Measurements from ENCODE around the gene AP3B2. TPM values are rescaled to one million over a fixed set of nuclear protein-coding genes. Genes with fewer than 3 reads are reported as not detected.

AP3B2 gene
- total RNA-seq, 4 donors from 2014 or later = 1.2 to 10.4 (median 1.6) TPM; not detected in 1

DNA sequence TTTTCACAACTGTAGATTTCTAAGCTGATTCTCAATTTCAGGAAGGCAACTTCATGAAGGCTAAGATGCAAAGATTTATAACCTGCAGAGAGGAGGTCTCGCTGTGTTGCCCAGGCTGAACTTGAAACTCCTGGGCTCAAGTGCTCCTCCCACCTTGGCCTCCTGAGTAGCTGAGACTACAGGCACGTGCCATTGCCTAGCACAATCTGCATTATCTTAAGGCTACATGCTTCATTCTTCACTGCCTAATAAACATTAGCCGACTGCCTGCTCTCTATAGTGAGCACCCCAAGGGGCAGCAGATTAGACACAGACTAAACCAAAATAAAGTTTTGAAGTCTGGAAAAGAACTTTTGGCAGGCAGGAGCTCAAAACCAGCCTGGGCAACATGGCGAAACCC lies 79.6 kb downstream of the AP3B2 start:
- no peak overlapping the region for H3K4me3 ChIP-seq
- H3K36me3 ChIP-seq = no peaks in the 10 kb centered on the region
- TF ChIP-seq POLR2A (IDR thresholded peaks at IDR 0.05) = no peak
- TF ChIP-seq, protein P1, sequence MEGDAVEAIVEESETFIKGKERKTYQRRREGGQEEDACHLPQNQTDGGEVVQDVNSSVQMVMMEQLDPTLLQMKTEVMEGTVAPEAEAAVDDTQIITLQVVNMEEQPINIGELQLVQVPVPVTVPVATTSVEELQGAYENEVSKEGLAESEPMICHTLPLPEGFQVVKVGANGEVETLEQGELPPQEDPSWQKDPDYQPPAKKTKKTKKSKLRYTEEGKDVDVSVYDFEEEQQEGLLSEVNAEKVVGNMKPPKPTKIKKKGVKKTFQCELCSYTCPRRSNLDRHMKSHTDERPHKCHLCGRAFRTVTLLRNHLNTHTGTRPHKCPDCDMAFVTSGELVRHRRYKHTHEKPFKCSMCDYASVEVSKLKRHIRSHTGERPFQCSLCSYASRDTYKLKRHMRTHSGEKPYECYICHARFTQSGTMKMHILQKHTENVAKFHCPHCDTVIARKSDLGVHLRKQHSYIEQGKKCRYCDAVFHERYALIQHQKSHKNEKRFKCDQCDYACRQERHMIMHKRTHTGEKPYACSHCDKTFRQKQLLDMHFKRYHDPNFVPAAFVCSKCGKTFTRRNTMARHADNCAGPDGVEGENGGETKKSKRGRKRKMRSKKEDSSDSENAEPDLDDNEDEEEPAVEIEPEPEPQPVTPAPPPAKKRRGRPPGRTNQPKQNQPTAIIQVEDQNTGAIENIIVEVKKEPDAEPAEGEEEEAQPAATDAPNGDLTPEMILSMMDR (IDR thresholded peaks at IDR 0.05) = no peak
- H3K4me1 ChIP-seq = no peaks in the 10 kb centered on the region
- no peaks in the 10 kb centered on the region for H3K9me3 ChIP-seq
- no peaks in the 10 kb centered on the region for H3K27me3 ChIP-seq
- no peak overlapping the region for H3K27ac ChIP-seq
- no peak for DNase-seq

DNA sequence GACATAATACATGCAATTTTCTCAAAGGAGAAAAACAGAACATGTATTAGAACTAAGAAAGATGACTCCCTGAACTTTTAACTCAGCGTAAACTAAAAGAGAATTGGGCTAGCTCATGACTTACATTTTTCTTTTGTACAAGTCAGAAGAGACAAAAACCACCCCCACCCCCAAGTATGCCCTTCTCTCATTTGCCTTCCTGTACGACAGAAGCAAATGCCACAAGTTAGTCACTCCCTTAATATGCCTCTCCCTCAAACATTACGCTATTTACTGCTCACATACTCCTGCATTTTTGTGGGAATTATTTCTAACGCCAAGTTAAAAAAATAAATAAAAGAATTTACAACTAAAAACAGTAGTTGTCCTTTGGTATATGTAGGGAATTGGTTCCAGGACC lies 84.5 kb downstream of the AP3B2 start:
- no peaks in the 10 kb centered on the region for H3K9me3 ChIP-seq
- no peak for TF ChIP-seq POLR2A (IDR thresholded peaks at IDR 0.05)
- TF ChIP-seq, protein P1 (IDR thresholded peaks at IDR 0.05) = no peak
- no peak overlapping the region for H3K4me3 ChIP-seq
- H3K36me3 ChIP-seq = no peaks in the 10 kb centered on the region
- H3K27ac ChIP-seq = no peak overlapping the region
- DNase-seq = no peak
- no peaks in the 10 kb centered on the region for H3K4me1 ChIP-seq
- H3K27me3 ChIP-seq = no peaks in the 10 kb centered on the region

DNA sequence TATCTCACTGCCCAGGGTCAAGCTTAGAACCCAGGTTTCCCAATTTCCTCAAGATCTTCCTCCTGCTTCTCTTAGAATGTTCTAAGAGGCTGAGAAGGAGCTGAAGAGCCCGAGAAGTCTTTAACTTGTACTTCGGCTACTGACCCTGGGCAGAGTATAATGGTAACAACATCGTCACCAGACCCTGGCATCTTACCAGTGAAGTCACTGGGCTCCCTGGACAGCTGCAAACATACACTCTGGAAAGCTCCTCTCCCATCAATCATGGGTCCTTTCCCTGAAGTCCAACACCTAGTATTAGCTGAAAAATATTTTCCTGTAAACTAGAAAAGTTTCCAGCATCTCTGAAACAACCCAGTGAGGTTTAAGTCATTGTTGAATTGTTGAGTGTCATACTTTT lies 85.2 kb downstream of the AP3B2 start:
- no peak for DNase-seq
- Histone ChIP-seq H3K27ac (no peak overlapping the region), H3K4me3 (no peak overlapping the region), H3K9me3 (no peaks in the 10 kb centered on the region), H3K36me3 (no peaks in the 10 kb centered on the region), H3K4me1 (no peaks in the 10 kb centered on the region), H3K27me3 (no peaks in the 10 kb centered on the region)
- TF ChIP-seq POLR2A (IDR thresholded peaks at IDR 0.05) = no peak
- TF ChIP-seq, protein P1 (IDR thresholded peaks at IDR 0.05) = no peak

DNA sequence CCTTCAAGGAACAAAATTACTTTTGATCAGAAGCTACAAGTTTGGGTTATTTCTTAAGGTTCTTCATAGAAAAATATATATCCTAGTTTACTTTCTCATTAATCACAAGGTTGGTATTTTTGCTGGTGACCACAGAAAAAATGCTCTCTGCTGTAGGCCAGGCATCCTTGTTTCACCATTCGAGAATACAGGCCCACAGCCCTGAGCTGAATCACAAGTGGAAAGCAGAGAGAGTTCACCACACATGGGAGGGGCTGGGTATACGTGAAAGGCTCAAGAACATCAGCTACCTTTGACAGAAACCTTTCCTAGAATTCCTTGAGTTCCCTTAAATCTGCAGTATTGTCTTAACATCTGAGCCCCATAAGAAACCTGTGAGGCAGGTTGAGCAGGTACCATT lies 85.7 kb downstream of the AP3B2 start:
- Histone ChIP-seq H3K36me3 (no peaks in the 10 kb centered on the region), H3K27ac (no peak overlapping the region), H3K27me3 (no peaks in the 10 kb centered on the region), H3K4me1 (no peaks in the 10 kb centered on the region), H3K4me3 (no peak overlapping the region), H3K9me3 (no peaks in the 10 kb centered on the region)
- TF ChIP-seq, protein P1 (IDR thresholded peaks at IDR 0.05) = no peak
- TF ChIP-seq POLR2A (IDR thresholded peaks at IDR 0.05) = no peak
- DNase-seq = no peak

DNA sequence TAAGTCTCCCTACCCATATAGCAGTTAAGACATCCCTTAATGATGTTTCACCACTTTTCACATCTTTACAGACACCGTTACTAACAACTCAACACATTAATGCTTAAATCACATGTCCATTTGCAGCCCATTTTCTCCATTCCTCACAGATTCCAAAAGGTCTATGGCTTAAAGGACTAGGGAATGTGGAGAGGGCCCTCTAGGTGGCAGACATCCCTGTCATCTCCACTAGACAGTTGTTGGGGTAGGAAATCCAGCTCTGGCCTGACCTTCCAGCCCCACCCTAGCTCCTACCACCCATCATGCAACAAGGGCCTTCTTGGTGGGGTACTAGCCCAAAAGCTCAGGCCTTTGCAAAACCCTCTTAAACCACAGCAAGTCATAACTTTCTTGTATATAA lies 87.7 kb downstream of the AP3B2 start:
- TF ChIP-seq POLR2A (IDR thresholded peaks at IDR 0.05) = no peak
- TF ChIP-seq, protein P1 (IDR thresholded peaks at IDR 0.05) = no peak
- H3K27ac ChIP-seq = no peak overlapping the region
- no peaks in the 10 kb centered on the region for H3K9me3 ChIP-seq
- no peaks in the 10 kb centered on the region for H3K27me3 ChIP-seq
- DNase-seq = no peak
- no peak overlapping the region for H3K4me3 ChIP-seq
- no peaks in the 10 kb centered on the region for H3K4me1 ChIP-seq
- no peaks in the 10 kb centered on the region for H3K36me3 ChIP-seq

DNA sequence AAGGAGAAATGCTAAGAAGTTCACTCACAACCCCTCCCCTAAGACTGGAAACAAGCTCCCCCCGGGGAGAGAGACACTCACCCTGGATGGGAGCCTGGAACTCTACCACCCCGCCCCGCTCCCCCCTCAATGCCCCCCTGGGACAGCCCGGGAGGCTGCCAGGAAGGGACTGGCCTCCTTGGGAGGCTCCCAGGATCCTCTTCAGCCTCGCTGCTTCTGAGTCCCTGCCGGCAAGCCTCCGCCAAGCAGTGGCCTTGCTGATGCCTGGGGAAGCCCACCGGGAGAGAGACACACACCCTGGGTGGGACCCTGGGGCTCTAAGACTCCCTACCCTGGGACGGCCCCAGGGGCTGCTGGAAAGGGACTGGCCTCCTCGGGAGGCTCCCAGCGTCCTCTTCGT lies 95.9 kb downstream of the AP3B2 start:
- H3K4me3 ChIP-seq = no peak overlapping the region
- no peaks in the 10 kb centered on the region for H3K36me3 ChIP-seq
- no peak overlapping the region for H3K27ac ChIP-seq
- H3K4me1 ChIP-seq = no peaks in the 10 kb centered on the region
- H3K27me3 ChIP-seq = no peaks in the 10 kb centered on the region
- no peak for TF ChIP-seq POLR2A (IDR thresholded peaks at IDR 0.05)
- TF ChIP-seq, protein P1 (IDR thresholded peaks at IDR 0.05) = no peak
- DNase-seq = no peak
- H3K9me3 ChIP-seq = no peaks in the 10 kb centered on the region
